ENCODE results near the gene ZNF414.

- no peak for TF ChIP-seq ZNF8 (CRISPR knock-in tag; IDR thresholded peaks at IDR 0.05)
- no peak for TF ChIP-seq GLIS3 (CRISPR knock-in tag; IDR thresholded peaks at IDR 0.05)
- no peak for TF ChIP-seq PATZ1 (CRISPR knock-in tag; IDR thresholded peaks at IDR 0.05; ENCODE audit: borderline replicate concordance)
- no peak for TF ChIP-seq TOX (CRISPR knock-in tag; IDR thresholded peaks at IDR 0.05; ENCODE audit: borderline replicate concordance)
- TF ChIP-seq SNAI2 (CRISPR knock-in tag; IDR thresholded peaks at IDR 0.05) = no peak
- TF ChIP-seq ZNF565 (CRISPR knock-in tag; conservative IDR thresholded peaks at IDR 0.05; ENCODE audit: low read depth) = no peak
- no peak for TF ChIP-seq BACH2 (CRISPR knock-in tag; IDR thresholded peaks at IDR 0.05; ENCODE audit: borderline replicate concordance)
- no peak for TF ChIP-seq ARNTL (CRISPR knock-in tag; IDR thresholded peaks at IDR 0.05; ENCODE audit: borderline replicate concordance, low read depth)
- no peak for TF ChIP-seq ZFP30 (CRISPR knock-in tag; IDR thresholded peaks at IDR 0.05)
- no peak for TF ChIP-seq CSRNP3 (CRISPR knock-in tag; IDR thresholded peaks at IDR 0.05)
- no peak for TF ChIP-seq CREB5 (CRISPR knock-in tag; IDR thresholded peaks at IDR 0.05; ENCODE audit: low read depth)
Measured at GRCh38 chr19:8498295-8498694, 15.7 kb downstream of the ZNF414 start.

Data from SK-N-SH treated with all-trans-retinoic acid at 6 μM for 48 hours (cell line).